GM23338 (cell line): ENCODE results near the gene ASPHD2. TPM values are rescaled to one million over a fixed set of nuclear protein-coding genes. Genes with fewer than 3 reads are reported as not detected.
A peak's percentile ranks its signal among the peaks of the same experiment; 100 is the strongest.

Experiments used
- ATAC-seq: fragments of 200-7000 bp; cut with Tn5 transposase; 3 replicates; pipeline ENCODE4 v1.9.1; 2020
- DNase-seq: peaks from one replicate; pipeline ENCODE4 v3.0.0-alpha.2; 2015; ENCODE audit warnings: low spot score
- H2AFZ ChIP-seq: fragments of 200-600 bp; sonication (generic); 2 replicates; pipeline ENCODE4 v1.8.0; 2016; ENCODE audit warnings: antibody characterized with exemption, mild to moderate bottlenecking, moderate library complexity
- H3F3A ChIP-seq: fragments of 200-600 bp; sonication (generic); replicated peaks from 2 replicates; pipeline ENCODE4 v1.8.0; 2017; ENCODE audit warnings: antibody characterized with exemption, mixed run types, low read depth
- H3K27ac ChIP-seq: fragments of 200-600 bp; sonication (generic); 2 replicates; pipeline ENCODE4 v1.6.1; 2016; ENCODE audit warnings: low read depth
- H3K27me3 ChIP-seq: fragments of 200-600 bp; sonication (generic); 2 replicates; pipeline ENCODE4 v1.8.0; 2016; ENCODE audit warnings: mild to moderate bottlenecking, mixed run types, moderate library complexity; ENCODE audit not compliant: insufficient read depth
- H3K36me3 ChIP-seq: fragments of 200-600 bp; sonication (generic); 2 replicates; pipeline ENCODE4 v1.8.0; 2016; ENCODE audit warnings: mild to moderate bottlenecking; ENCODE audit not compliant: insufficient read depth
- H3K4me1 ChIP-seq: fragments of 200-600 bp; sonication (generic); 2 replicates; pipeline ENCODE4 v1.8.0; 2016; ENCODE audit warnings: mild to moderate bottlenecking, moderate library complexity; ENCODE audit not compliant: insufficient read depth
- H3K4me2 ChIP-seq: fragments of 200-600 bp; sonication (generic); 2 replicates; pipeline ENCODE4 v1.7.1; 2017; ENCODE audit warnings: mixed run types
- H3K4me3 ChIP-seq: fragments of 200-600 bp; sonication (generic); 2 replicates; pipeline ENCODE4 v1.6.1; 2016; ENCODE audit warnings: mixed run types
- H3K79me2 ChIP-seq: fragments of 200-600 bp; sonication (generic); replicated peaks from 2 replicates; pipeline ENCODE4 v1.8.0; 2017; ENCODE audit warnings: mild to moderate bottlenecking; ENCODE audit not compliant: insufficient read depth
- H3K9me2 ChIP-seq: fragments of 200-600 bp; sonication (generic); 2 replicates; pipeline ENCODE4 v1.8.0; 2017; ENCODE audit not compliant: insufficient read depth
- H4K20me1 ChIP-seq: fragments of 200-600 bp; sonication (generic); replicated peaks from 2 replicates; pipeline ENCODE4 v1.8.0; 2017; ENCODE audit warnings: mild to moderate bottlenecking; ENCODE audit not compliant: insufficient read depth
- H3K27ac Mint-ChIP-seq: 2 replicates; pipeline ENCODE4 v1.8.0; 2020; ENCODE audit warnings: inconsistent platforms, mild to moderate bottlenecking, moderate library complexity, mixed read lengths
- H3K27me3 Mint-ChIP-seq: 3 replicates; pipeline ENCODE4 v1.8.0; 2022; ENCODE audit warnings: low read depth, mild to moderate bottlenecking, moderate library complexity, mixed read lengths, inconsistent platforms; ENCODE audit not compliant: insufficient read depth, poor library complexity
- H3K36me3 Mint-ChIP-seq: 3 replicates; pipeline ENCODE4 v1.8.0; 2021; ENCODE audit warnings: low read depth, mild to moderate bottlenecking, inconsistent platforms, moderate library complexity, mixed read lengths
- H3K4me1 Mint-ChIP-seq: 3 replicates; pipeline ENCODE4 v1.8.0; 2020; ENCODE audit warnings: mild to moderate bottlenecking, inconsistent platforms, mixed read lengths
- H3K4me3 Mint-ChIP-seq: 3 replicates; pipeline ENCODE4 v1.8.0; 2021; ENCODE audit warnings: moderate library complexity, mild to moderate bottlenecking, inconsistent platforms, mixed read lengths
- H3K9me3 Mint-ChIP-seq: 3 replicates; pipeline ENCODE4 v1.8.0; 2020; ENCODE audit warnings: moderate library complexity, mild to moderate bottlenecking, inconsistent platforms, mixed read lengths
- CREB1 ChIP-seq: fragments of 250-450 bp; sonication (Bioruptor Pico); IDR thresholded peaks from 2 replicates; pipeline ENCODE4 v1.5.0; 2020; ENCODE audit warnings: low read depth, mild to moderate bottlenecking, moderate library complexity
- CTCF ChIP-seq, 2 experiments: fragments of 200-600 bp in 1 of 2; sonication (generic) in 1 of 2; conservative IDR thresholded peaks; 2 replicates each; pipeline versions ENCODE4 v1.5.1 to v1.6.1; 2016 to 2017; ENCODE audit warnings: antibody characterized with exemption in 2 of 2, low read depth in 2 of 2, mild to moderate bottlenecking in 2 of 2, moderate library complexity in 1 of 2
- ETS1 ChIP-seq: IDR thresholded peaks from 2 replicates; pipeline ENCODE4 v1.6.1; 2016; ENCODE audit warnings: antibody characterized with exemption
- EZH2 ChIP-seq: fragments of 200-600 bp; sonication (generic); IDR thresholded peaks from one replicate; pipeline ENCODE4 v1.8.0; 2017; ENCODE audit warnings: antibody characterized with exemption, mild to moderate bottlenecking, low read depth; ENCODE audit not compliant: unreplicated experiment
- EZH2phosphoT487 ChIP-seq: fragments of 200-600 bp; sonication (generic); IDR thresholded peaks from one replicate; pipeline ENCODE4 v1.8.1; 2018; ENCODE audit warnings: antibody characterized with exemption; ENCODE audit not compliant: unreplicated experiment
- JUNB ChIP-seq: IDR thresholded peaks from one replicate; pipeline ENCODE4 v1.6.1; 2016; ENCODE audit warnings: antibody characterized with exemption; ENCODE audit not compliant: unreplicated experiment
- NANOG ChIP-seq: IDR thresholded peaks from 2 replicates; pipeline ENCODE4 v1.6.1; 2016; ENCODE audit warnings: antibody characterized with exemption, borderline replicate concordance
- REST ChIP-seq: IDR thresholded peaks from one replicate; pipeline ENCODE4 v1.6.1; 2018; ENCODE audit warnings: antibody characterized with exemption; ENCODE audit not compliant: unreplicated experiment
- ZNF114 ChIP-seq: fragments of 250-450 bp; sonication (Bioruptor Pico); IDR thresholded peaks from 2 replicates; pipeline ENCODE4 v1.5.0; 2020; ENCODE audit warnings: mild to moderate bottlenecking, moderate library complexity
- ZNF331 ChIP-seq: fragments of 250-450 bp; sonication (Bioruptor Pico); IDR thresholded peaks from 2 replicates; pipeline ENCODE4 v1.5.0; 2020; ENCODE audit warnings: low read depth, mild to moderate bottlenecking, moderate library complexity
- polyA plus RNA-seq: library from polyadenylated mRNA; unstranded; fragments of >200 nt; fragmentation: Nextera tagmentation; extraction: Ambion mirVana; gene quantifications from 2 replicates; pipeline ENCODE4 v1.2.1, GENCODE V29; 2016
- total RNA-seq: library from RNA; depleted of rRNA; stranded (reverse); fragments of >200 nt; shearing (Covaris generic); gene quantifications from 2 replicates; pipeline ENCODE4 v1.2.3, GENCODE V29; 2014

The ASPHD2 gene
- total and polyA plus RNA-seq, 2 experiments from 2014 or later = 6.0 to 9.3 TPM

GRCh38 chr22:26429458-26430286 is 612 bp downstream of the ASPHD2 start (continued):
- TF ChIP-seq REST = no peak
- TF ChIP-seq ZNF114 (CRISPR knock-in tag) = no peak
- TF ChIP-seq CTCF (conservative IDR thresholded peaks at IDR 0.05; ENCODE audit: low read depth in 2 of 2) = no peak
- no peak for TF ChIP-seq NANOG
- no peak for TF ChIP-seq CREB1 (CRISPR knock-in tag)
- TF ChIP-seq ZNF331 (CRISPR knock-in tag) = no peak
- no peak for TF ChIP-seq EZH2phosphoT487
- no peak for TF ChIP-seq JUNB

GRCh38 chr22:26430600-26430999 is 1.5 kb downstream of the ASPHD2 start:
- no peak overlapping the region for H3K27ac Mint-ChIP-seq
- TF ChIP-seq EZH2 = no peak
- TF ChIP-seq ZNF114 (CRISPR knock-in tag) = no peak
- no peak for TF ChIP-seq EZH2phosphoT487
- TF ChIP-seq CTCF (conservative IDR thresholded peaks at IDR 0.05; ENCODE audit: low read depth in 2 of 2) = no peak
- no peak for TF ChIP-seq ETS1

More at GRCh38 chr22:26430600-26430999, 1.5 kb downstream of the ASPHD2 start:
- DNase-seq (no peak), ATAC-seq (no peak)
- Histone ChIP-seq H3K4me3 (peak overlapping the region; percentile 87), H3K27ac (no peak overlapping the region), H3K36me3 (no peaks in the 10 kb centered on the region), H3K4me1 (peaks cover 12% of the 10 kb centered on the region; the same call in 1 of the 2 replicates), H4K20me1 (peaks cover under 1% of the 10 kb centered on the region), H2AFZ (no peak overlapping the region), H3K79me2 (peaks cover under 1% of the 10 kb centered on the region; the same call in 1 of the 2 replicates), H3K9me2 (0 out of 2 replicates have a peak, but pooled peaks cover 3% of the 10 kb centered on the region), H3K27me3 (peaks cover 24% of the 10 kb centered on the region), H3F3A (peaks cover 8% of the 10 kb centered on the region), H3K4me2 (peak overlapping the region; percentile 95; the same call in 1 of the 2 replicates)
- Mint-ChIP-seq H3K4me3 (peak overlapping the region; percentile 85), H3K9me3 (peaks cover 3% of the 10 kb centered on the region; the same call in 2 of the 3 replicates), H3K36me3 (peaks cover 12% of the 10 kb centered on the region; the same call in 2 of the 3 replicates), H3K27me3 (peaks cover 28% of the 10 kb centered on the region), H3K4me1 (peaks cover 17% of the 10 kb centered on the region)
